ENCODE measurements around the gene CEP85L. TPM values are rescaled to one million over a fixed set of nuclear protein-coding genes. Genes with fewer than 3 reads are reported as not detected.

CEP85L gene
- polyA plus RNA-seq, 12 donors = 13.1 to 34.7 (median 24.6) TPM; not detected in 1

- DNase-seq = no peak
Observed at GRCh38 chr6:118630067-118630466, 21.3 kb downstream of the CEP85L start.

DNA sequence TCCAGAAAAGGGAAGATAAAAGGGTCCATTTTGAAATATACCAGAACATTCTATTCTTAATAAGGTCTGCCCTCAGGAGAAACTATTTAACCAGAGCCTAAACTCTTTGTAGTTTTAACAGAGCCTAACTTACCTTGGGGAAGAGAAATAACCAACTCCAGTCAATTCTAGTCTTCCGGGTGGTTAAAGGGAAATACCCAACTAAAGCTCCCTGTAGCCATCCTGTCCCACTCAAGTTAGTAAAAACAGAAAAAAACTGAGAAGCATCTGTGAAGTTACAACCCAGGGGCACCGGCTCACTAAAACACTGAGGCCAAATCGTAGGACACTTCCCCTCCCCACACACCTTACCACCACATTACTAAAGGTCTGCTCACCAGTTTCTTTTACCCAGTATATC is 23.7 kb downstream of the CEP85L start:
- DNase-seq = no peak

DNA sequence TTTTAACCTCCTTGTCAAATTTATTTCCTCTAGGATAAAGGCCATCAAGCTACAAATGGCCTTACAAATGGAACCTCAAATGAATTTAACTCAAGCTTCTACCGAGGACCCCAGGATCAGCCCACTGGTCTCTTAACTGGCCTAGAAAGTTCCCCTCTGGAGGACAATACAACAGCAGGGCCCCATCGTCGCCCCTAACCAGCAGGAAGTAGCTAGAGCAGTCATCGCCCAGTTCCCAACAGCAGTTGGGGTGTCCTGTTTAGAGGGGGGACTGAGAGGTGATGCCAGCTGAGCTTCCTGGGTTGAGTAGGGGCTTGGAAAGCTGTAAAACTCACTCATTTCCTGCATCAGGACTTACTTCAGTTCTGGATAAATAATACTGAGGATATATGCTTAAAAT is 25.6 kb downstream of the CEP85L start:
- DNase-seq = no peak

GRCh38 chr6:118621799-118622470 is 29.5 kb downstream of the CEP85L start:
- DNase-seq = no peak

DNA sequence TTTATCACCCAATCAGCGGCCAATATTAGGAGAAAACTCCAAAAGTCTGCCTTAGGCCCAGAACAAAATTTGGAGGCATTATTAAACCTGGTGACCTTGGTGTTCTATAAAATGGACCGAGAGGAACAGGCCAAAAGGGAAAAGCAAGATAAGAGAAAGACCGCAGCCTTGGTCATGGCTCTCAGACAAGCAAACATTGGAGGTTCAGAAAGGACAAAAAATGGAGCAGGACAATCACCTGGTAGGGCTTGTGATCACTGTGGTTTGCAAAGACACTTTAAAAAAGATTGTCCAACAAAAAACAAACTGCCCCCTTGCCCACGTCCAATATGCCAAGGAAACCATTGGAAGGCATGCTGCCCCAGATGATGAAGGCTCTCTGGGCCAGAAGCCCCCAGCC is 31.2 kb downstream of the CEP85L start:
- DNase-seq = no peak

DNA sequence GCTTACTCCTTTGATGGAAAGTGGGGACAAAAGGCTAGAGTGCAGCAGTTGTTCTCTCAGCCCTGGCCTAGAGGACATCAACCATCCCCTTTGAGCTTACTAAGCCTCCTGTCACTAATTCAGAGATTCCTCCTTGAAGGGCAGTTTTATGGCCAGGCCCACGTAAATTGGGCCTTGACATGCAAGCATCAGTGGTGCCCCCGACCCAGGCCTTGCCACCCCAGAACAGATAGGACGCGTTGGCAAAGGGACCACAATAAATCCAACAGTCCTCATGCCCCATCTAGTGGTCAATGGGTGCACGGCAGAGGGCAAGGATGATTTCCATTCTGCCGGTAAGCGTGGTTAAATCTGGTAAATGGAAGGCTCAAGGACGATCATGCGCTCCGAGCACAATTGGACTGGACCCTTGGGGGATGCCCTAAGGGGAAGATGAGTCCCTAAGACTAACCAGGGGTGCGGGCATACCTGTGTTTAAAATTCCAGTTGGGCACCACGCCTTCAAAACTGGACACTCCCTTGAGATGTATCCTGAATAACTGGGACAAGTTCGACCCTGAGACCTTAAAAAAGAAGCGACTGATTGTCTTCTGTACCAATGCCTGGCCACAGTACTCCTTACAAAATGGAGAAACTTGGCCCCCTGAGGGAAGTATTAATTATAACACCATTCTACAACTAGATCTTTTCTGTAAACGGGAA is 32.6 kb downstream of the CEP85L start:
- no peak for DNase-seq

DNA sequence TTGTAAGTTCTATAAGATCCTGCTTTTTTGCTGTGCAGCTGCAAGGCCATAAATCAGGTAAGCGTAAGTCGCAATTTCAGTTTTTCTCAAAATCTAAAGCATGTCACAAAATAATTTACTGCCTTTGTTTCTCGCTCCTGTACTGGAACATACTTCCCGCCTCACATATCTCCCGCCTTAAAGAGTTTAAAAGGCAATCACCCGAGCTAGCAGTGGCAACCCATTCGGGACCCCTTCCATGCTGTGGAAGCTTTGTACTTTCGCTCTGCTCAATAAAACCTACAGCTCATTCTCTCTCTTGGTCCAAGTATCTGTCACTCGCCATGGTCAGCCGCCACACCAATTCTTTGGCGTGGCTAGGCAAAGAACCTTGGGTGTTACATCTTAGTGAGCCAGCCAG is 34.0 kb downstream of the CEP85L start:
- DNase-seq = no peak

DNA sequence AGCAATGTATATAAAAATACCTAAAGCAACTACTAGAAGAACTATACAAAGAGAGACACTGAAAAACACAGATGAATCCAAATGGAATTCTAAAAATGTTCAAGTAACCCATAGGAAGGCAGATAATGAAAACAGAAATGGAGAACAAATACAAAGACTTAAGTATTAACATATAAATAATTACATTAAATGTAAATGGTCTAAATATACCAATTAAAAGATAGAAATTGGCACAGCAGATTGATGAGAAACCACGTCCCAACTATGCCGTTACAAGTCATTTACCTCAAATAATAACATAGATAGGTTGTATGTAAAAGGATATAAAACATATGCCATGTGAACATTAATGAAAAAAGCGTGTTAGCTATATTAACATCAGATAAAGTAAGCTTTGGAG is 40.1 kb downstream of the CEP85L start:
- DNase-seq = no peak

DNA sequence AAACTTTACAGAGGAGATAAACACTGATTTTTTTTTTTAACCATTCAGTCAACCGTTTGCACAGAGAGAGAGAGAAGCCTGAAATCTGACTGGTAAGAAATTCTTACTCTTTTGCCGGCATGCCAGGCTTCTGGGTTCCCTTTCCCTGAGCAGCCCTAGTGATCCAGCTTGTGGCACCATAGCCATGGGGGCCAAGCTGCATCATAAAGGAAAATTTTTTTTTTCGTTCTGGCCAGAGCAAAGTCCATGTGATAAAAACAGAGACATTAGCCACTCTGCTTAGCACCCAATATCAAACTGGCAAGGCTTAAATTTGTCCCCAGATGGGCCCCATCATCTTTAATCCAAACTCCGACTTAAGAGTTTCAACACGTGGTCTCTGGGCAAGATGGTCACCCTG is 44.5 kb downstream of the CEP85L start:
- DNase-seq = no peak

GRCh38 chr6:118606268-118606667 is 45.1 kb downstream of the CEP85L start:
- DNase-seq = no peak

DNA sequence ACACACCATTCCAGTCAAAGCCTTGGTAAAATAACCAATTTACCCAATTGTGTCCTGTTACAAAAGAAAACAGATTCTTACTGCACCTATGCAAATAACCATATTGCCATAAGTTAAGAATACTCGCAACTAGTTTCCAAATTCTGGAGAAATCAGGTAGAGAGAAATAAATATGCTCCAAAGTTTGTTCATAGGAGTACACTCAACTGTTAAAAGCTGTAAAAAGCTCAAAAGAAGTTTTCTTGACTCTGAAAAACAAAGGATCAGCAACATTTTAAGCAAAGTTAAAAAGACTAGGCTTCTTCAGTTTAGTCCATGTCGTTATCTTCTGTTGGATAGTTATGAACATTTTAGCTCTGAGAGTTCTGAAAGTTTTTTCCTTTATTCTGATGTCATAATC is 48.0 kb downstream of the CEP85L start:
- DNase-seq = no peak

GRCh38 chr6:118602300-118602699 is 49.1 kb downstream of the CEP85L start:
- DNase-seq = no peak

GRCh38 chr6:118598324-118598723 is 53.1 kb downstream of the CEP85L start:
- DNase-seq = no peak

GRCh38 chr6:118597636-118598035 is 53.8 kb downstream of the CEP85L start:
- DNase-seq = no peak

GRCh38 chr6:118596774-118597320 is 54.5 kb downstream of the CEP85L start:
- no peak for DNase-seq

DNA sequence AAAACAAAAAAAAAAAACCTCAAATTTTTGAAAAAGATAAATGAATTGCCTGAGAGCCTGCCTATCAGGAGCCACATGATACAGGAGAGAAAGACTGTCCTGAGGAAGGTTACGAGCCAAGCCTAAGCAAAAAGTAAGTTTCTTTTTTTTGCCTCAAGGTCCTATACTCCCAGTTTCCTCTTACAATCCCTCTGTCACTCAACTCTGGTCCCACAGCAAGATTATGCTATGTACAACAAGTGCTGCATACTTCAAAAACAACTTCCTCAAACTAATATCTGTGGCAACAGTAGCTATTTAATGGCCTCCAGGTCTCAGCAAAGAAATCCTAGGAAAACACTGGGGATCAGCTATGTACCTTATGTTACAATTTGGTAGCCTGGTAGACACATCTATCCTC is 56.5 kb downstream of the CEP85L start:
- DNase-seq = no peak

GRCh38 chr6:118591897-118592296 is 59.5 kb downstream of the CEP85L start:
- DNase-seq = no peak

GRCh38 chr6:118589649-118590365 is 61.6 kb downstream of the CEP85L start:
- DNase-seq = no peak

DNA sequence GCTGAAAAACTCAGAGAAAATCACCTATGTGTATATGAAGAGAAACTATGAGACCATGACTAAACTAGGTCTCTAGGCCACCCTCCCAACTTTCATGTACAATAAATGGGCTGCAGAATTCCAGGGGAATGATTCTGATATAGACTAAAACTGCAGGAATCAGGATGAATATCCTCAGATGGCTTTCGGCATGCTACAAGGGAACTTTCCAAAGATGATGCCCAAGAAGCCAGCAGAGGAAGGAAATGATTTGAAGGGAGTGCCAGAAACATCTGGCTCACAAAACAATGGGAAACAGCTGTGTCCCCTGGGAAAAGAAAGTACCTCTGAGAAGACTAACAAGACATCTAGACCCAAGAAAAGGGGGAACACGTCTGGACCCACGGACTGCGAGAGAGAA is 62.2 kb downstream of the CEP85L start:
- DNase-seq = no peak

DNA sequence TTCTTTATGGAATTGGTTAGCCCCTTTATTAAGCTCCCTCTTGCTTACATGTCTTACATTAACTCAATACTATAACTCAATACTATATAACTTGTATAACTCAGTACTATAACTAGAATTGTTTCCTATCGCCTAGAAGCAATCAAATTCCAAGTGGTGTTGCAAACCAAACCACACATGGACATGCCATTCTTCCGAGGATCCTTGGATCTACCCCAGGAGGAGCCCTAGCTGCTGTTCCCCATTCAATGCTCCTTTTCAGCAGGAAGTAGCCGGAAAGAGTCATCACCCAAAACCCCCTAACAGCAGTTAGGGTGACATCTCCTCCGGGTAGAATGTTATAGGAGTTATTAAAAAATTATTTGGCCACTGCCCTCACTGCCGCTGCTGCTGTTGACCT is 62.8 kb downstream of the CEP85L start:
- DNase-seq = no peak

DNA sequence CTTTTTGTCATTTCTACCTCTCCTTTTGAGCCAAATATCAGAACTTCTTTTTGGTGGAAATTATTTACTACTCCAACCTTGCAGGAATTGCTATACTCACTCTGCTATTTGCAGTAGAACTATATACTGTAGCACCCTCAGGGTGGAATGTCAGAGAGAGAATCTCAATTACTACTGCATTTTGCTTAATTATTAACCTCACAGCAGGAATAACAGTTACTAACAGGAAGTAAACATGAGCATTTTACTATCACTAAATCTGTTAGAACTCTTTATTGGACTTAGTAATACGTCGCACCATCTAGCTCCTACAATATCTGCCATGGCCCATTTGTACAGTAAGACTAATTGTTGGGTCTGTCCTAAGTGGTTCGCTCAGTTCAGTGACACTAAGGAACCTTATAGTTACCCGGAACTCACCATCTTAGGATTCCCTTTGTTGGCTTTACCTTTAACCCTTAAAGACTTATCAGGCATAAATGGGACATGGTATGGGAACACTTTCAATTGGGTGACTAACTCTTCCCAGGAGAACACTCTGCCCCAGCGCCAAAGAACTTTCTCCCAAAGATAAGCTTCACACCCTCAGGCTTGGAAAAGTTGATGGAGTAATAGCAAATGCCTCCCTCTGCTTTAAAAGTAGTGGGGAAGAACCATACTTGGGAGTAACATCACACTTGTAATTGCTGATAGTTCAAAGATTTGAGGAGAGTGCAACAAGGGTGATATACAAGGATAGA is 64.5 kb downstream of the CEP85L start:
- no peak for DNase-seq

- no peak for DNase-seq
Observed at GRCh38 chr6:118584911-118585310, 66.5 kb downstream of the CEP85L start.
